ENCODE data around the gene SERPINA12.

Gene SERPINA12

GRCh38 chr14:94462763-94463572 lies 46.3 kb downstream of the SERPINA12 start:
- DNase-seq, result no peak

GRCh38 chr14:94462219-94462551 lies 47.1 kb downstream of the SERPINA12 start:
- no peak for DNase-seq

- no peak for DNase-seq
These were observed 47.6 kb downstream of the SERPINA12 start for GRCh38 chr14:94461526-94462218.

GRCh38 chr14:94460631-94461416 lies 48.4 kb downstream of the SERPINA12 start:
- DNase-seq, result no peak

- no peak for DNase-seq
These were observed 50.6 kb downstream of the SERPINA12 start for GRCh38 chr14:94458558-94459205.

- no peak for DNase-seq
These were observed 51.2 kb downstream of the SERPINA12 start for GRCh38 chr14:94458096-94458495.

GRCh38 chr14:94455928-94456327 lies 53.3 kb downstream of the SERPINA12 start:
- DNase-seq, result no peak

GRCh38 chr14:94451826-94452225 lies 57.4 kb downstream of the SERPINA12 start:
- no peak for DNase-seq

- DNase-seq, result no peak
These were observed 58.0 kb downstream of the SERPINA12 start for GRCh38 chr14:94451091-94451771.

- DNase-seq, result no peak
These were observed 58.6 kb downstream of the SERPINA12 start for GRCh38 chr14:94450722-94451090.

GRCh38 chr14:94449930-94450329 lies 59.3 kb downstream of the SERPINA12 start:
- DNase-seq, result no peak

GRCh38 chr14:94448071-94448808 lies 61.0 kb downstream of the SERPINA12 start:
- DNase-seq, result no peak

- no peak for DNase-seq
These were observed 62.1 kb downstream of the SERPINA12 start for GRCh38 chr14:94447206-94447605.

GRCh38 chr14:94446126-94446525 lies 63.1 kb downstream of the SERPINA12 start:
- DNase-seq, result no peak

GRCh38 chr14:94445003-94445402 lies 64.3 kb downstream of the SERPINA12 start:
- DNase-seq, result no peak

GRCh38 chr14:94441531-94442205 lies 67.6 kb downstream of the SERPINA12 start:
- no peak for DNase-seq

- no peak for DNase-seq
These were observed 68.1 kb downstream of the SERPINA12 start for GRCh38 chr14:94441130-94441529.

- no peak for DNase-seq
These were observed 69.7 kb downstream of the SERPINA12 start for GRCh38 chr14:94439453-94440057.
